Measurements from ENCODE around the gene TIMP4.
A peak's percentile ranks its signal among the peaks of the same experiment; 100 is the strongest.

Gene TIMP4

GRCh38 chr3:12185172-12185710 is 26.5 kb upstream of the TIMP4 start:
- DNase-seq: no peak

GRCh38 chr3:12184541-12184940 is 25.8 kb upstream of the TIMP4 start:
- DNase-seq: no peak

DNA sequence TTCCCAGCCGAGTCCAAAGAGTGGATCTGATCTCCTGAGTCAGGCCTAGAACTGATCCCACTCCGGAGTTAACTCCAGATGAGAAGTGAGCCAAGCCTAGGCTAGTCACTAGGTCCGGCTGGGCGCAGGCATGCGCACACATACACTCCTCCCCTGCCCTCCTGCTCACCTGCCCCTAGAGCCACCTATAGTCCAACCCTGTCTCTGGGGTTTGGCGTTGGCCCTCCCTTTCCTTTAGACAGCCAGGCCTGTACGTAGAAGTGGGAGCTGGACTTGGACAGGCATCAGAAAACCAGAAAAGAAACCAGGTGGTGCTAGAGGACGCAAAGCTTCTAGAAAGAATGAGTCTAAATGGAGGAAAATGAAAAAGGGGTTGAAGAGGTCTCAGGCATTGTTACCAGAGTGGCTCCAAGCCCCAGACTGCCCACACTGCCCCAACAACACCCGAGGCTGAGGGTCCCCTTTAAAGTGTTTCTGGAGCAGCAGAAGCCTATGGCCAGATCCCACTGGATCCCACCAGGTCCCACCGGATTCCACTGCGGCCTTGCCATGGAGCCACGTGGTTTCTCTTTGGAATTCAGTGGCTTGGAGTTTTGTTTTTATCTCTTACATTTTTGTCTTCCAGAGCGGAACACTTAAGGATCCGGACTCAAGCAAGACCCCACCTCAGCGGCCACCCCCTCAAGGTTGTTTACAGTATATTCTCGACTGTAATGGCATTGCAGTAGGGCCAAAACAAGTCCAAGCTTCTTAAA is 24.2 kb upstream of the TIMP4 start:
- no peak for DNase-seq

- no peak for DNase-seq
Observed at GRCh38 chr3:12181806-12182205, 23.1 kb upstream of the TIMP4 start.

DNA sequence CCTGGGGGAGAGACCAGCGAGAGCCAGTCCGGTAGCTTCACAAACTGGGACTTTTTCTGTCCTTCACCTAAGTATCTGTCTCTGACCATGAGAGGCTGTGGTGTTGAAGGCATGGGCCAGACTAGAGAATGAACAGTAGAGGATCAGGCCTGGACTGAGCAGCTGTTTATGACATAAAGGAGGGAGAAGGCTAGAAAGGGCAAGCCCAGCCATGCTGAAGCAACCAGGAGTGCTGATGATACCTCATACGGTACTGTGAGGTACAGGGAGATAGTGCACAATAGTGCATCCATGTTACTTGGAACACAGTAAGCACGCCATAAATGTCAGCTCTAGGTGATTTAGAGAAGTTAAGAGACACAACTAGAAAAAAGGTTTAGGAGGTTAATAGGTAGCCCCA is 22.6 kb upstream of the TIMP4 start:
- DNase-seq: no peak

GRCh38 chr3:12180631-12181030 is 21.9 kb upstream of the TIMP4 start:
- no peak for DNase-seq

GRCh38 chr3:12180218-12180617 is 21.5 kb upstream of the TIMP4 start:
- DNase-seq: peak; percentile 89

GRCh38 chr3:12179441-12179840 is 20.7 kb upstream of the TIMP4 start:
- no peak for DNase-seq

GRCh38 chr3:12178091-12178820 is 19.5 kb upstream of the TIMP4 start:
- peak; percentile 69 for DNase-seq

- no peak for DNase-seq
Observed at GRCh38 chr3:12177126-12177525, 18.4 kb upstream of the TIMP4 start.

DNA sequence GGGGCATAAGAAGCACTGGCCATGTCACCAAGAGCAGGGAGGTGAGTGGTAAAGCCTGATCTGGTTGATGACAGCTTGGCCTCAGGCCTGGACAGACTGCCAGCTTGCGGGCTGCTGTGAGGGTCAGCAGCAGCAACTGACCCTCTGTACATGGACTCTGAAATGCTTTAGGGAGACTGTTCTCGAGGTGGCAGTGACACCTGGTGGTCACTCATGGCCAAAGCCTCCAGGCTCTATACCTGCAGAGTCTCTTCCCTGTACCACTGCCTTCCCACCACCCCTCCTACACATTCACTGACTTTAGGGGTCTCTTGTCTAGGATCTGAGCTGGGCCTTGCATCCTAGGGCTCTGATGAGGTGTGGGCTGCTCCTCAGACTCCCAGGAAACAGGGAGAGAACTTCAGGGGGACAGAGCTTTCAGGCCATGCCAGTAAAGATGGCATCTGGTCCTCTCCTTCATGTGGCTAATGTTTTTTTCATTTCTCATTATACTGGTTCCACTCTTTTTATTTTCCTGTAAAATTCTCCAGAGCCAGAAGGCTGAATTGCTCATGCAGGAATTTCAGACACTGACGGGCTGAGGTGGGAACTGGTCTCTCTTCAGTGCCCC is 17.2 kb upstream of the TIMP4 start:
- DNase-seq: peak; percentile 41

DNA sequence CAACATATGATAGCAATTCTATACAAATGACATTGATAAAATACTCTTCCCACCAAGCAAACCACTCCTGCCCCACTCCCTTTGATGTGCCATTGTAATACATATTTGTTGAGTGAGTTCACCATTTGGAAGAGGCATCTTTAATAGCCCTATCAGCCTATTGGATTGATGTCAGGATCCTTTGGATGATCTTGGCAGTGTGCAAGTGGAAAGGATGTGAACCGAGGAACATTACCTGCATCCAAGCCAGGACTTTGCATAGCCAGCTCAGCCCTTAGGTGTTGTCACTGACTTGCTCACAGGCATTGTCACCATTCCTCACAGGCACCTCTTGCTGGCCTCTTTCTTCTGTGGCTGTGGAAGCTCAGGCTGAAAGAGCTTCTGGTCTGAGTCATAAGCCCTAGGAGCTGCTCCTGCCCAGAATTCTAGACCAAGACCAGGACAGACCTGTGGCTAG is 16.5 kb upstream of the TIMP4 start:
- DNase-seq: peak; percentile 36

- peak; percentile 54 for DNase-seq
Observed at GRCh38 chr3:12170207-12170606, 11.5 kb upstream of the TIMP4 start.

DNA sequence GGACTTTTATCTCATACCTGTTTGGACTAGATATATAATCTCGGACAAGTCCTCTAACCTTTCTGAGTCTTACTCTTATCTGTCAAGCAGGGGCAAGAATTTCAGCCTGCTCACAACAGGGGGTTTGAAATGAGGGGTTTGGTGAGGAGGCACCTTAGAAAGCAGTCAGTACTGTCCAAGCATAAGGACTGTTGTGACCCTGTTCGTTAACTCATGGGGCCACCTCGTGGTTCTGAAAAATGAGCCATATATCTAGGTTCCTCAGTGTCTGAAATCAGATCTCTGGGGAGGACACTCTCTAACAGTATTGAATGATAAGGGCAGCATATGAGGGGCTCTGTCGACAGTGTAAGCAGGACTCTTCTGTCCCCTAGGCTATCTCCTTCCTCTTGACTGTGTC is 7.2 kb upstream of the TIMP4 start:
- DNase-seq: no peak

DNA sequence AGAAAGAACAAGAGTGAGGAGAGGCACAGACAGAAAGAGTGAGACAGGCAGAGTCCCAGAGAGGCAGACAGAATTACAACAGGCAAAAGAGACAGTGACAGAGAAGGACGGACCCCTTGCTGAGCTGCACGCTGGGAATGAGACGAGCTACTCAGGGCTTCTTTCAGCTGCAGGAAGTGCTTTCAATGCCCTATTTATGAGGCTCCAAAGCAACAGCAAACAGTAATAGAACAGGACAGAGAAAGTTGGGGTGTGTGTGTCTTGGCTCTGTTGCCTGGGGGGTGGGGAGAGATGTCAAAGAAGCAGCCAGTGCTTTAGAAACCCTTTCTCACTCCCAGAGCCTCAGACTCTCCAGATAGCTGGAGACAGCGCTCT is 502 bp upstream of the TIMP4 start:
- DNase-seq: peak; percentile 56

- no peak for DNase-seq
Observed at GRCh38 chr3:12157026-12157425, 1.7 kb downstream of the TIMP4 start.

- DNase-seq: peak; percentile 56
Observed at GRCh38 chr3:12155828-12156227, 2.9 kb downstream of the TIMP4 start.

DNA sequence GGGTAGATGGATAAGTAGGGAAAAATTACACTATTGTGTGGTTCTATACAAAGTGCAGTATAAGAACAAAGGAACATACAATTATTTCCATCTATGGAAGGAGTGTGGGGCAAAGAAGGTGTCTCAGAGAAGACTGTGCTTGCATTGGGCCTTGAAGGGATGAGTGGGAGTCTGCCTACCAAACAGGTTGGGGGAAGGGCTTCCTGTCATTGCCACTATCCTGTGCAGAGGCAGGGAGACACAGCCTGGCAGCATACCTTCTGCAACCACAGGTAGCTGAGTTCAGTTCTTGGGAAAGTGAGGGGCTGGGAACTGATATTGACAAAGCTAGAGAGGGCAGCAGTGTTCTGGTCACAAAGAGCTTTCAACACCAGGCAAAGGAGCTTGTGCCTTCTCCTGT is 3.4 kb downstream of the TIMP4 start:
- DNase-seq: no peak

- no peak for DNase-seq
Observed at GRCh38 chr3:12154151-12154550, 4.6 kb downstream of the TIMP4 start.

DNA sequence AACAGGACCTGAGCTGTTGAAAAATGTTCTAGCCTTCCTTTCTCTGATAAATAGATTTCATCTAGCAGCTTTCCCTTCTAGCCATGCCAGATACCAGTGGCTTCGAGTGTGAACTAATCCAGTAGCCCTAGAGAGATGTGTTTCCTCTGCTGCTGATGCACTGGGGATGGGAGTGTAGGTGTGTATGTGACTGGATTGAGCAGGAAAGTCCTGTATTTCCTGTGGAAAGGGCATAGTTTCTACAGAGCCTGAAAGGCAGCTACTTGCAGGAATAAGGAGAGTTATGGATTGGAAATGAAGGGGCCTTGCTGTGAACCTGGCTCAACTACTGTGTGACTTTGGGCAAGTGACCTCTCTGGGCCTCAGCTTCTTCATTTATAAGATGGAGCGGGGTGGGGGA is 8.6 kb downstream of the TIMP4 start:
- no peak for DNase-seq

DNA sequence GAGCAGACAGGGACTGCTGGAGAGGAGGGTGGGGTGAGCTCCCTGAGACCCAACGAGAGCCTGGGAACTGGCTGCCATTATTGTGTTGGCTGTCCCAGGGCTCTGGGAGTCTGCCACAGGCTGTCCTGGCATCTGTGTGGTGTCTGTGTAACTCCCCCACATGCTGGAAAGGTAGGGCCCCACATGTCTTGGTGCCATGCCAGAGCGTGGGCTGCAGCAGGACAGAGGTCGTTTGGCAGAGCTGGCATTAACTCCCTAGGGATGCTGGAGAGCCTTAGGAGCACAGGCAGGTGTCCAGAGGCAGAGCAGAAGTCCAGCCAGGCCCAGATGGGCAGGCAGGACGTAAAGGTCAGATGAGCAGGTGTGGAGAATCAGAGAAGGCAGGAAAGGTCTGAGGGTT is 9.7 kb downstream of the TIMP4 start:
- no peak for DNase-seq

DNA sequence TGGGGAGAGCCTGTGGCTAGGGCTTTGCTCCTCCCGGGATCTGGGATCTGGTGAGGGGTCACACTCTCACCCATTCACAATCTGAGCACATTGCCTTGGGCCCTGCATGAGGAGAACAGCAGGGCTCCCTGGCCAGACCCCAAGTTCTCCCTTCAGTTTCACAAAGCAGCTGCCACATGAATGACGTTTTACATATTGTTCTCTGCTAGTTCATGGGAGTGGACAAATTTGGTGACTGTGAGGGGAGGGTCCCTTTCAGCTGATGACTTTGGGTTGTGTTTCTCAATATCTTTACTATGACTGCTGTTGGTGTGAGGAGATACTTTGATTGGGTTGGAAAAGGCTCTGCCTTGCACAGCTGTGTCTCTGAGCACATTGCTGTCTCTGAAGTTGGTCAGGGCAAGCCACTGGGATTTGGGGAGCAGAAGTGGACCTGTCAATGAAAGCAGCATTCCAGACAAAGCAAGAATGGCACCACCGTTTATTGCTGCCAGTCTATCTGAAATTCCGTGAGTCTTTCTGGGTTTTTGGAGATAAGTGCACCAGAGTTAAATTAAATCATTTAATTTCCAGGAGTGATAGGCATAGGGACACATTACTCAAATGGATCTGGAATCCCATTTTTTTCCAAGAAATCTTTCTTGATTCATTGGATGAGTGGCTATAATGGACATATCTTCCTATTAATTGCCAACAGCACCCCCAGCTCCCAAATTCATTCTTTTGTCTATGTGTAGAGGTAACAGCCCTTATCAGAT is 10.3 kb downstream of the TIMP4 start:
- peak; percentile 10 for DNase-seq
